IPS-18c (cell line): ENCODE measurements around the gene IGFALS.

Experiments used
- H3K4me3 ChIP-seq: 2 replicates; pipeline ENCODE4 v1.7.0; 2013; ENCODE audit warnings: low read depth, mild to moderate bottlenecking, low read length, moderate library complexity; ENCODE audit not compliant: insufficient read depth
- H3K9me3 ChIP-seq: one replicate; pipeline ENCODE4 v1.6.1; 2013; ENCODE audit warnings: mild to moderate bottlenecking, low read length, moderate library complexity; ENCODE audit not compliant: control insufficient read depth, insufficient read depth

Gene IGFALS

DNA sequence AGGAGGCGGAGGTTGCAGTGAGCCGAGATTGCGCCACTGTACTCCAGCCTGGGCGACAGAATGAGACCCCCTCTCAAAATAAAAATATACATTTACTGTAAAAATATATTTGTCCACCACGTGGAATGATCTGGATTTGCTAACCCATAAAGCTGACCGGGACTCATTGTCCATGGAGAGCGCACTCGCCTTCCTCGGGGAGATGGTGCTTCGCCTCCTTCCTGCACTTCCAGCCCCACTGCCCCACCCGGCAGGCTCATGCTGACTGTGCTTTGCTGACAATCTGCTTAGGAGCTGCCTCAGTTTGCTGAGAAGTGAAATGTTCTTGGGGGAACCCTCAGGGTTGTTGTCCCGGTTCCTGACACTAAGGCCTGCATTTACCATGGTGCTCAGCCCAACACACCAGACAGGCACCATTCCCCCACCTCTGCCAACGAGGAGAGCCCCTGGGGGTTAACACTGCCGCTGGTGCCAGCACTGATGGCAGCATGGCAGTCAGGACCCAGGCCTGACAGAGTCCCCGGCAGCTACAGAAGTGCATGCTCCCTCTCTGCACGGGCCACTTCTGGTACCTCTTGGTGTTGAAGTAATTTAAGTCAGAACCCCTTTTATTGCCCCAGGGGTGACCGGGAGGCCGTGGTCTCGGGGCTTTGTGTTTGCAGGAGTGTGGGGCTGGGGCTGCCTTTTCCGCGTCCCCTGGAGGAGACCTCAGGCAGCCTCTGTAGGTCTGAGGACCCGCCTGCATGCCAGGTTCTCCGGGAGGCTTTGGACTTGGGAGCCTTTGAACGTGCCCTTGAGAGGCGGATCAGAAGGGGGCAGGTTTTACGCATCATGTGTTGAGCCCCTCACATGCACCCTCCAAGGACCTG lies 8.3 kb downstream of the IGFALS start:
- no peak overlapping the region for H3K4me3 ChIP-seq
- peaks cover 4% of the 10 kb centered on the region for H3K9me3 ChIP-seq

DNA sequence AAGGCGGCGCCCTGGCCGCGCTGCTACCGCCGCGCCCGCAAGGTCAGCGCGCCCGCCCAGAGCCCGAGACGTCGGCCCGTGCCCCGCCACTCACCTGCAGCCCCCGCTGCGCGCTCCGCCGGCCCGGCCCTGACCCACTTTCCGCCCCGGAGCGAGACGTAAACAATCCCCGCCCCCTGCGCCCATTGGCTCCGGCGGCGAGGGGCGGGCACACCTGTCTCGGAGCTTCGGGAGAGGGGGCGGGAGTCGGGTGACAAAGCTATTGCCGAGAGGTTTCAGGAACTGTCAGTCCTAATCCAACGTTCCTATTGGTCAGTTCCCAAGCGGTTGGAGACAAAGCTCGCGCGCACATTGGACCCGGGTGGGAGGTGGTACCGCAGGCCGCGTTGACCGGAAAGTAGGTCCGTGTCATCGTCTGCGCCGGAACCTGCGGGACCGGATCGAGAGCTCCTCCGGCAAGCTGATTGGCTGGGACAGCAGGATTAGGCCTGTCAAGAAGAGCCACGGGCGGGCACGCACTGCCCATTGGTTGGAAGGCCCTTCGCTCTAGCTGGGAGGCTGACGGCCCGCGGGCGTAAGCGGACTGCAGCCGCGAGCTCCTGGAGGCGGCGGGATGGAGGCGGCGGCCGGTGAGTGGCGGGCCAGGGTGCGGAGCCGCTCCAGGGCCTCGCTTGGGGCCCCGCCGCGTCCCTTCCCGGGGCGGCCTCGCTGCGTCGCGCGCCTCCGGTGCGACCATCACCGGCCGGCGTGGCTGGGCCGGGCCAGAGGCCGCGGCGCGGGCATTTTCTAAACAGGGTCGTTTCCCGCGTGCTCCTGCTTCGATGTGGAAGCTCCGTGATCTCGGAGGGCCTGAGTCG lies 10.9 kb downstream of the IGFALS start, which contains the start of the genes NUBP2 and SPSB3:
Gene NUBP2 (plus strand): TSS at position 553 of the 857 bp plus-strand sequence. CDS start 61 bp downstream, at position 614.
Gene SPSB3 (minus strand): TSS at position 164 of the 857 bp plus-strand sequence. CDS start 1,088 bp downstream, outside the sequence.
- Histone ChIP-seq H3K4me3 (peak within 1 kb of the TSS; percentile 80), H3K9me3 (peaks cover 4% of the 10 kb centered on the region)

DNA sequence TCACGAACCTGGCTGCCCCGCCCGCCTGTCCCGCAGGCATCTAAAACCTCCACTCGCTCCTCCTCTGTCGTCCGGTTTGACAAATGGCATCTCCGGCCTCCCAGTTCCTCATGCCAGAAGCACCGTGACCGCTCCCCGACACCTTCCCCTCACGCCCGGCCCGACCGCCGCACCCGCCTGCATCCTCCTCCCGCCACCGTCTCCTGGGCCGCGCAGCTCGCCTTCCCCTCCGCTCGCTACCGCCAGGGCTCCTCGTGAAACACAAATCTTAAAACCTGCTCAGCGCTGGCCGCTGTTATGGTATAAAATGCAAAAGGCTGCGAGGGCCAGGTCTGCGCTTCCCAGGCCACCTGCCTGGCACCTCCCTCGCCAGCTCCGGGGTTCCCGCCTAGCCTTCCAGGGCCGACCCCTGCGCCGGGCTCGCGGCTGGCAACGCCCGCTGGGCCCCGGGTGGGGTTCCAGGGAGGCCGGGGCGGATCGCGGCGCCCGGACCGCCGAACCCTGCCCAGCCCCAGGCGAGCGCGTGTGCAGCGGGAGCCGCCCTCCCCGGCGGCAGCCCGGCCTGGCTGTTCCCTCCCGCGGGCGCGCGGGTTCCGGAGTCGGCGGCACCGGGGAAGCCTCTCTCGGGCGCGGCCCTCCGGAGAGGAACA lies 11.6 kb downstream of the IGFALS start:
- Histone ChIP-seq H3K4me3 (peak overlapping the region; percentile 74), H3K9me3 (peaks cover 4% of the 10 kb centered on the region)

DNA sequence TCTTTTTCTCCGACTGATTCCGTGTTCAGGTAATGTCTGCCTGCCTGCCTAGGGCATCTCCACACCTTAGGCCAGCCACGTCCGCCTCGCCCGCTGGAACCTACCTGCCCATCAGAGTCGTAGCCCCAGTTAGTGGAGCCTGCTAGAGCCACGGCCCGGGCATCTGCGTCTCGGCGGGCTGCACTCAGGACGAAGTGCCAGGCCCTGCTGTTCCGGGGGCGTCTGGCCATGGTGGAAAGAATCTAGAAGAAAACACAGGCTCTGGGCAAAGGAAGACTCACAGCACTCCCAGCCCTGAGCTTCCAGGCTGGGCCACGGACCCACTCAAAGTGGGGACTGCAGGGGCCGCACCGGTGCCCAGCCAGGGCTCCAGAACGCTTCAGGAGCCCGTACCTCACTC lies 12.3 kb downstream of the IGFALS start:
- Histone ChIP-seq H3K9me3 (peaks cover 4% of the 10 kb centered on the region), H3K4me3 (peak overlapping the region; percentile 74)

DNA sequence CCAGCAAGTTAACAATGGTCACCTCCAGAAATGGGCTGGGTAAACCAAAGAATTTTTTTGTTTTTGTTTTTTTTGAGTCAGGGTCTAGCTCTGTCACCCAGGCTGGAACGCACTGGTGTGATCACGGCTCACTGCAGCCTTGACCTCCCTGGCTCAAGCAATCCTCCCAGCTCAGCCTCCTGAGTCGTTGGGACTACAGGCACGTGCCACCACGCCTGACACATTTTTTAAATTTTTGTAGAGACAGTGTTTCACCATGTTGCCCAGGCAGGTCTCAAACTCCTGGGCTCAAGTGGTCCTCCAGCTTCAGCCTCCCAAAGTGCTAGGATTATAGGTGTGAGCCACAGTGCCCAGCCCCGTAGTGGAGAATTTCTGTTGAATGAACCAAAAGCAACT lies 12.8 kb downstream of the IGFALS start:
- Histone ChIP-seq H3K9me3 (peaks cover 4% of the 10 kb centered on the region), H3K4me3 (no peak overlapping the region)

DNA sequence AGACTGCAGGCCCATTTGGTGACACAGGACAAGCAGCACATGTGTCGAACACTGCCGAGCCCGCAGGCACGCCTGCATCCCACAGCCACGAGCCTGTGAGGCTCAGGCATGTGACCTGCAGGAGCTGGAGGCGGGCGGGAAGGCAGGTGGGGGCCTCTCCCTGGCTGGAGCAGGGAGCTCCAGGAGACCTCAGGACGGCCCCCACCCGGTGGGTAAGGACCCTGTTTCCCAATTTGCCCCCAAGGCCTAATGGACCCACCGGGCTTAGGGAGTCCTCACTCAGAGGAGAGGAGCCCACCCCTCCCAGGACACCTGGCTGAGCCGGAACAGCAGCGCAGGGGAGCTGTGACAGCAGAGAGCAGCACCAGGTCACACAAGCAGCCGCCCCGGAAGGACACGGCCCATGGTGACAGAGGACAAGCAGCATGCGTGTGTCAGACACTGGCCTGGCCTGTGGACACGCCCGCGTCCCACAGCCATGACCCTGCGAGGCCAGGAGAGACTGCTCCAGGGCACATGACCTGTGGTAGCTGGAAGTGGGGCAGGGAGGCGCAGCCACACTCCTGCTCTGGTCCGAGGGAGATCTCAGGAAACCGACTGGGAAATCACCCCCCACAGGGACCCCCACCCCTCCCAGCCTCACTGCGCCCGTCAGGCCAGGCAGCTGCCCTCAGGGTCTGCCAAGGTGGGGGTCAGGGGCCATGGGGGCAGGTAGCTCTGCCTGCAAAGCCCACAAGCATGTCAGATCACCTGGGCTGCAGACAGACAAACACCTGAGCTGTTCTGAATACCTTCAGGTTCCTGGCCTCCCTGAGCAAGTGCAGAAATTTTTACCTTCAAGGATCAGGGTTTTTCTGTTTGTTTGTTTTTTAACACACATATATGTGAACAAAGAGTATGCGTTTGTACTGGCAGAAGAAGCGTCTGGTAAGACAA lies 13.5 kb downstream of the IGFALS start:
- Histone ChIP-seq H3K9me3 (peaks cover 4% of the 10 kb centered on the region), H3K4me3 (no peak overlapping the region)

DNA sequence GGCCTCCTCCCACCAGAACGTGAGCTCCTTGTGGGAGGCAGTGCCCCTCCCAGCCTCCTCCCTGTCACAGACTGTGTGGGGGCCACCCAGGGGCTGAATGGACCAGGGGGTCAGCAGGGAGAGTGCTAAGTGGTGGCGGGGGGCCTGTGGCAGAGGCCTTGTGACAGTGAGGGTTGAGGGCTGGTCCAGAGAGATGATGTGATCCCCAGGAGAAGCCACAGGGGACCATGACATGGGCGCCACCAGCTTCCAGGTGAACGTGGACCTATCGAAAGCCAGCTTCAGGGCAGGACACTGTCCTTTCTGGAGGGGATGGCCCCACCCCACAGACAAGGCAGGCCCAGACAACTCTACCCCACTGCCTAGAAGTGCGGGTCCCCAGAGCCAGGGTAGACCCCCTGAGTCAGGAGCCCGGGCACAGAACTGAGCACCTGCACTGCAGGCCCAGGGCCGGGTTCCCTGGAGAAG lies 14.2 kb downstream of the IGFALS start:
- Histone ChIP-seq H3K9me3 (peaks cover 4% of the 10 kb centered on the region), H3K4me3 (no peak overlapping the region)

DNA sequence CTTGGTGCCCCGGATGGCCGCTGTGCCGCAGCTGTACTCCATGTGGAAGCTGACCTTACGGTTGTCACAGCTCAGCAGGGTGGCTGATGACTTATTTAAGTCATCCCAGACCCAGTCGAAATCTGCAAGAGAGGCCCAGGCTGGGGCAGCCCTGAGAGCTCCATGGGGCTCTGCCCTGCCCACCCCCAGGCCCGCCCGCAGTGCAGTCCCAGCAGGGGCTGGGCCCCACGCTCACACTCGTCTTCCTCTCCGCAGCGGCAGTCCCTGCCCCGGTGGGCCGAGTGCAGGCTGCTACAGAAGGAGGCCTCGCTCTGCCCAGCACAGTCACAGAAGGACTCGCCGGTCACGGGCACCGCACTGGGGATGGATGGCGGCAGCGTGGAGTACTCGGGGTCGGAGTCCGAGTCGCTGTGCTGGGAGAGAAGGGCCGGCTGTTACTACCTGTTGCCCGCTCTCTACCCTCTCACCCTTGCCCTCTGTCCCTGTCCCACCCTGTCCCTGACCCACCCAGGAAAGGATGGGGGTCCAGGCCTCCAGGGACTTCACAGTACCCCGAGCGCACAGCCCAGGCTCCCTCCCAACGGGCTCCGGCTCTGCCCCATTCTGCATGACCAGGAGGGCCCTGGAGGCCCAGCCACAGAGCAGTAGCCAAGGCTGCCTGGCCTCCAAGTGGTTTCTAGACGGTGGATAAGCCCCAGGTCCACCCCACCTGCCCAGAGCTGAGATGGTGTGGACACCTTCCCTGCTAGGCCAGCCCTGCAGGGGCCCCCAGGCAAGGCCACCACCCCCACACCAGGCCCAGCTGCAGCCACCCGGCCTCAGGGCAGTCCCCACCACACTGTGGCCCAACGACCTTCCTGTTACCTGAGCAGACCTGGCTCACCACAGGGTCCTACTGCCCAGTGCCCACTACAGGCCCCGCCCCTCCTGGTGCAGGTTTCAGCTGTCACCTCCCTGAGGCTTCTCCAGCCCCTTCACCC lies 15.0 kb downstream of the IGFALS start:
- peaks cover 4% of the 10 kb centered on the region for H3K9me3 ChIP-seq

DNA sequence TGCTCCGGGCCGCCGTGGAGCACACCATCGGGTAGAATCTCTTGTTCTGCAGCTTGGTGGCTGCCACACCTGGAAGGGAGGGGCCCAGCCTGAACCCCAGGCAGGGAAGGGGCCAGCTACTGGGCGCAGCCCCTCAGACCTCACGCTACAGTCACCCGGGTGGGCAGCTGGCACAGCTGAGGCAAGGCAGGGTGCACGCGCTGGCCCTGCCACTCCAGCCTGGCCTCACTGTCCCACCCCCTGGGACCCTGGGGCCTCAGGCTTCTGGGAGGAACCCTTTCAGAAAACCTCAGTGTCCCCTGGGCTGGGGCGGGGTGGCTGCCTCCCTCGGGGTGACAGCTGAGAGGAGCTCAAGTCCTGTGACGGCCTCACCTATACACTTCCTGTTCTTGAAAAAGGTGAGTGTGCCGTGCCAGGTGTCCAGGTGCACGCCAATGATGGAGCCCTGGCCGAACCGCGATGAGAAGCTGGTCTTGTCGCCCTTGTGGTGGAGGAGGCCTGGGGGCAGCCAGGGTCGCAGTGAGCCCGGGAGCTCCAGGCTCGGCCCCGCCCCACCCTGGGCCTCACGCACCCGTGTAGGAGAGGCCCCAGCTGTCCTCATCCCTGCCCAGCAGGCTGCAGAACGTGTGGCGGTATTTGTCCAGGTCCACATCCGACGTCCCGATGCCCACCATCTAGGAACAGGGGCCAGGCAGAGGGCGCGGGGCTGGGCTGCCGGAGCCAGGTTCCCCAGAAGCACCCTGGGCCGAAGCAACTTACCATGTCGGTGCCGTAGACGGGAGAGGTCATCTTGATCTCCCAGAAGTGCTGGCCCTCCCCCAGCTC lies 15.9 kb downstream of the IGFALS start:
- no peak overlapping the region for H3K4me3 ChIP-seq
- H3K9me3 ChIP-seq: no peaks in the 10 kb centered on the region

More for the DNA sequence above, 15.0 kb downstream of the IGFALS start:
- H3K4me3 ChIP-seq: no peak overlapping the region

DNA sequence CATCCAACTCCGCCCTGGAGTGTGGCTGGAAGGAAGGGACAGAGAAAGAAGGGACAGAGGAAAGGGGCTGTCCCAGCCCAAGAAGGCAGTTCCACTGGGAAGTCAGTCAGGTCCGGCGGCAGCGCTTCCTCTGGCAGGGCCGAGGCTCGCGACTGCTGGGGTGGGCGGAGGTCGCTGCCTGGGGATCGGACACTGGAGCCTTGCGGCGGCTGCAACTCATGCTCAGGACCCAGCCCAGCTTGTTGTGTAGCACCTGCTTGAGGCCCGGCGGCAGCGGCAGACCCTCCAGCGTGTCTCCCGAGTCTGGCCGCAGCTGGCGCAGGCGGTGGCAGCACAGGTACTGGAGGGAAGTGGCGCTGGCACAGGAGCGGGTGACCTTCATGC lies 16.5 kb downstream of the IGFALS start:
- no peaks in the 10 kb centered on the region for H3K9me3 ChIP-seq
- no peak overlapping the region for H3K4me3 ChIP-seq

DNA sequence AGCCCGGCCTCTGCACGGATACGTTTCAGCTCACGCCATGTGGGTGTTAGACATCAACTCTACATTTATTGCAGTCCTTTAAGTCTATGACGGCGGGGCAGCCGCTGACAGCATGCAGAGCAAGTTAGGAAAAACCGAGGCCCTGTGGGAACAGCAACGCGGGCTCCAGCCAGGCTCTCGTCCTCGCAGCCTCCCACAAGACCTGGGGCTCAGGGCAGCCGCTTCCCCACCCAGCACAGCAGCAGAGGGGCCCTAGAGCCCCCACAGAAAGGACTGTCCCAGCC lies 16.9 kb downstream of the IGFALS start:
- no peak overlapping the region for H3K4me3 ChIP-seq
- H3K9me3 ChIP-seq: no peaks in the 10 kb centered on the region

DNA sequence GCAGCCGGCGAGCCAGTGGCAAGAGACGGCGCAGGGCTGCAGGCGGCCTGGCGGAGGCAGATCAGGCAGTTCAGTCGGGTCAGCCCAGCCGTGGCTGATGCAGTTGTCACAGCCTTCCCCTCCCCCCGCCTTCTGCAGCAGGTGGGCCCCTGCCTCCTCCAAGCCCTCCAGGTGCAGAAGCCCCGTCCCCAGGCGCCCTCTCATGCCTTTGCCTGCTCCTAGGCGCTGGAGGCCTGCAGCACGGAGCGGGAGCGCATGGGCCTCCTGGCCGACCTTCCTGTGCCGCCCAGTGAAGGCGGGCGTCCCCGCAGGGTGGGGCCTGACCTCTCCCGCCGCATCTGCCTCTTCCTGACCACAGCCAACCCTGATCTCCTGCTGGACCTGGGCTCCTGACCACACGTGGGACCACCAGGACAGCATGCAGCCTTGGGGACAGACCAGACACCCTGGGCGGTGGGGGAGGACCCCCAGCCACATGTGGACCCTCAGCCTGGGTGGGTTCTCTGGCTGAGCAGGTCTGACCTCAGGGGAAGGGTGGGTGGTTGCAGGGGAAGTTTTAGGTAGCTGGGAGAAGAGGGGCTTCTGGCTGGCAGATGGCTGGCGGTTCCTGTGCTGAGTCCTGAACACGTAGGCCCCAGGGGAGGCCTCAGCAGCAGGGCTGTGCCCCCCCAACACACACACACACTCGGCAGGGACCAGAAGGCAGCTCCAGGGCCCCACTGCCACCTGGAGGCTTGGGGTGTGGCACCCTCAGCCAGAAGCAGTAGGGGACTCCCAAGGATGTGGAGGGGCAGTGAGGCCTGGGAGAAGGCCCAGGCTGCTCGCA lies 17.4 kb downstream of the IGFALS start:
- no peak overlapping the region for H3K4me3 ChIP-seq
- no peaks in the 10 kb centered on the region for H3K9me3 ChIP-seq

DNA sequence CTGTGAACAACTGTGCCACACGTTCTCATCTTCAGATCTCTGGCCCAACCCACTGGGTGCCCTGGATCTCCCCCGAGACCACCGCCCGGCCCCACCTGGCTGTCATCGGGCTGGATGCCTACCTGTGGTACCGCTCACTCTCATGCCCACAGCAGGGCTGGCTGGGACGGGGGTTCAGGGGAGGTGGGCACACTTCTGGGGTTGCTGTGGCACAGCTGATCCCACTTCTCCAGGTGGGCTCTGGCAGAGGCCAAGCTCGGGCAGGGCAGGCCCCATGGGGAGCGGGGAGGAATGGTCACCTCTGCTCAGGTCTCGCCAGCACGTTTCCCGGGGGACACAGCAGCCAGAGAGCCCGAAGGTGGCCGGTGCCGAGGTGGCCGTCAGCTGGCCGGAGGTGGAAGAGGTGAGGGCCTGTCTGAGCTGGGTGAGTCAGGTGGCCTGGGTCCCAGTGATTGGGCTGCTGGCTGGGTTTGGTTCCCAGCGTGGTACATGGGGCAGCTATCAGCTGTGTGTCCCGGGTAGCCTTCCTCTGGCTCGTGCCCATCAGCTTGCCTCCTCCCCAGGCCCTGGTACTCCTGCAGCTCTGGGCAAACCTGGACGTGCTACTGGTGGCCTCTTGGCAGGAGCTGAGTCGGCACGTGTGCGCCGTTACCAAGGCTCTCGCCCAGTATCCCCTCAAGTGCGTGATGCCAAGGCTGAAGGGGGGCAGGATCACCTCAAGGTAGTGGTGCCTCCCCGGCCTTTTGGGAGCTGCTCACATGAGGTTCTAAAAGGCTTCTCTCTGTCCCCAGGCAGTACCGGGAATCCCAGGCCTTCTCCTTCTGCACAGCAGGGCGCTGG lies 18.3 kb downstream of the IGFALS start:
- H3K4me3 ChIP-seq: no peak overlapping the region
- no peaks in the 10 kb centered on the region for H3K9me3 ChIP-seq
